WI38 (cell line): ENCODE data around the gene SSR1.
"Not testable (repeated sequence)": the region's sequence is repeated elsewhere in the genome, so short reads cannot be mapped to it uniquely, and the experiment has no call there.

ENCODE experiments used
- H3K4me3 ChIP-seq: 2 replicates; pipeline ENCODE4 v1.5.1; 2011; ENCODE audit warnings: low read depth, mild to moderate bottlenecking, control low read depth, low read length
- TF ChIP-seq, protein P1 (sequence below): IDR thresholded peaks from 2 replicates; pipeline ENCODE4 v1.5.1; 2012; ENCODE audit warnings: low read depth, mild to moderate bottlenecking, control low read depth, low read length

SSR1 gene

GRCh38 chr6:7312616-7313504 is at the start of gene SSR1:
Gene SSR1, minus strand, starts transcription at chr6:7313199. Its CDS starts 79 bp downstream, at chr6:7313120.
- TF ChIP-seq, protein P1, sequence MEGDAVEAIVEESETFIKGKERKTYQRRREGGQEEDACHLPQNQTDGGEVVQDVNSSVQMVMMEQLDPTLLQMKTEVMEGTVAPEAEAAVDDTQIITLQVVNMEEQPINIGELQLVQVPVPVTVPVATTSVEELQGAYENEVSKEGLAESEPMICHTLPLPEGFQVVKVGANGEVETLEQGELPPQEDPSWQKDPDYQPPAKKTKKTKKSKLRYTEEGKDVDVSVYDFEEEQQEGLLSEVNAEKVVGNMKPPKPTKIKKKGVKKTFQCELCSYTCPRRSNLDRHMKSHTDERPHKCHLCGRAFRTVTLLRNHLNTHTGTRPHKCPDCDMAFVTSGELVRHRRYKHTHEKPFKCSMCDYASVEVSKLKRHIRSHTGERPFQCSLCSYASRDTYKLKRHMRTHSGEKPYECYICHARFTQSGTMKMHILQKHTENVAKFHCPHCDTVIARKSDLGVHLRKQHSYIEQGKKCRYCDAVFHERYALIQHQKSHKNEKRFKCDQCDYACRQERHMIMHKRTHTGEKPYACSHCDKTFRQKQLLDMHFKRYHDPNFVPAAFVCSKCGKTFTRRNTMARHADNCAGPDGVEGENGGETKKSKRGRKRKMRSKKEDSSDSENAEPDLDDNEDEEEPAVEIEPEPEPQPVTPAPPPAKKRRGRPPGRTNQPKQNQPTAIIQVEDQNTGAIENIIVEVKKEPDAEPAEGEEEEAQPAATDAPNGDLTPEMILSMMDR = no peak
- peak within 1 kb of the TSS; percentile 96 for H3K4me3 ChIP-seq

DNA sequence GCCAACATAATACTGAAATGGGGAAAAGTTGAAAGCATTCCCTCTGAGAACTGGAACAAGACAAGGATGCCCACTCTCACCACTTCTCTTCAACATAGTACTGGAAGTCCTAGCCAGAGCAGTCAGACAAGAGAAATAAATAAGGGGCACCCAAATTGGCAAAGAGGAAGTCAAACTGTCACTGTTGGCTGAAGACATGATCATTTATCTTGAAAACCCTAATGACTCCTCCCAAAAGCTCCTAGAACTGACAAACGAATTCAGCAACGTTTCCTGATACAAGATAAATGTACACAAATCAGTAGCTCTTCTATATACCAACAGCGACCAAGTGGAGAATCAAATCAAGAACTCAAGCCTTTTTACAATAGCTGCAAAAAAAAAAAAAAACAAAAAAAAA is 38.9 kb upstream of the SSR1 start:
- H3K4me3 ChIP-seq = not testable (repeated sequence)

DNA sequence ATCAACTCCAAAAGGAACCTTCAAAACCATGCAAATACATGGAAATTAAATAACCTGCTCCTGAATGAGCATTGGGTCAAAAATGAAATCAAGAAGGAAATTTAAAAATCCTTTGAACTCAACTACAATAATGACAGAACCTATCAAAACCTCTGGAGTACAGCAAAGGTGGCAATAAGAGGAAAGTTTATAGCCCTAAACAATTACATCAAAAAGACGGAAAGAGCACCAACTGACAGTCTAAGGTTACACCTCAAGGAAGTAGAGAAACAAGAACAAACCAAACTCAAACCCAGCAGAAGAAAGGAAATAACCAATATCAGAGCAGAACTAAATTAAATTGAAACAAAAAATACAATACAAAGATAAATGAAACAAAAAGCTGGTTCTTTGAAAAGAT is 37.6 kb upstream of the SSR1 start:
- H3K4me3 ChIP-seq = not testable (repeated sequence)

DNA sequence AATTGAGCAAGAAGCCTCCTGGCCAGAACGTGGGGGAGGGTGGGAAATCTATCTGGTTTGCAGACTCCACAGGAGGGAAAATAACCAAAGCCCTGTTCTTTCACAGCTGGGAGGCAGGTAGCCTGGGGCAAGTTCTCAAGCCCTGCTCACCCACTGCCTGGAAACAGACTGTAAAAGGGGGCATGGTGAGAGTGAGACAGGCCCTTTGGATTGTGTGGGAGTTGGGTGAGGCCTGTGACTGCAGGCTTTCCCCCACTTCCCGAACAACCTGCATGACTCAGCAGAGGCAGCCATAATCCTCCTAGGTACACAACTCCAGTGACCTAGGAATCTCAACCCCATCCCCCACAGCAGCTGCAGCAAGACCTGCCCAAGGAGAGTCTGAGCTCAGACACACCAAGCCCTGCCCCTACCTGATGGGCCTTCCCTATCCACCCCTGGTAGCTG is 34.6 kb upstream of the SSR1 start:
- H3K4me3 ChIP-seq = not testable (repeated sequence)

DNA sequence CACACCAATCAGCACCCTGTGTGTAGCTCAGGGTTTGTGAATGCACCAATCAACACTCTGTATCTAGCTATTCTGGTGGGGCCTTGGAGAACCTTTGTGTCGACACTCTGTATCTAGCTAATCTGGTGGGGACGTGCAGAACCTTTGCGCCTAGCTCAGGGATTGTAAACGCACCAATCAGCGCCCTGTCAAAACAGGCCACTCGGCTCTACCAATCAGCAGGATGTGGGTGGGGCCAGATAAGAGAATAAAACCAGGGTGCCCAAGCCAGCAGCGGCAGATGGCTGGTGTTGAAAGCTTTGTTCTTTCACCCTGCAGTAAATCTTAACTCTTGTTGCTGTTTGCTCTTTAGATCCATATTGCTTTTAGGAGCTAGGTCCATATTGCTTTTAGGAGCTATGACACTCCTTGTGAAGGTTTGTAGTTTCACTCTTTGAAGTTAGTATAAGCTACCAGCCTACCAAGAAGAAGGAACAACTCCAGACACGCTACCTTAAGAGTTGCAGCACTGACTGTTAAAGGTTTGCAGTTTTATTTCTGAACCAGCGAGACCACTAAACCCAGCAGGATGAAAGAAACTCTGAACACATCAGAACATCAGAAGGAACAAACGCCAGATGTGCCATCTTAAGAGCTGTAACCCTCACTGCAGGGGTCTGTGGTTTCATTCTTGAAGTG is 31.9 kb upstream of the SSR1 start:
- not testable (repeated sequence) for H3K4me3 ChIP-seq

DNA sequence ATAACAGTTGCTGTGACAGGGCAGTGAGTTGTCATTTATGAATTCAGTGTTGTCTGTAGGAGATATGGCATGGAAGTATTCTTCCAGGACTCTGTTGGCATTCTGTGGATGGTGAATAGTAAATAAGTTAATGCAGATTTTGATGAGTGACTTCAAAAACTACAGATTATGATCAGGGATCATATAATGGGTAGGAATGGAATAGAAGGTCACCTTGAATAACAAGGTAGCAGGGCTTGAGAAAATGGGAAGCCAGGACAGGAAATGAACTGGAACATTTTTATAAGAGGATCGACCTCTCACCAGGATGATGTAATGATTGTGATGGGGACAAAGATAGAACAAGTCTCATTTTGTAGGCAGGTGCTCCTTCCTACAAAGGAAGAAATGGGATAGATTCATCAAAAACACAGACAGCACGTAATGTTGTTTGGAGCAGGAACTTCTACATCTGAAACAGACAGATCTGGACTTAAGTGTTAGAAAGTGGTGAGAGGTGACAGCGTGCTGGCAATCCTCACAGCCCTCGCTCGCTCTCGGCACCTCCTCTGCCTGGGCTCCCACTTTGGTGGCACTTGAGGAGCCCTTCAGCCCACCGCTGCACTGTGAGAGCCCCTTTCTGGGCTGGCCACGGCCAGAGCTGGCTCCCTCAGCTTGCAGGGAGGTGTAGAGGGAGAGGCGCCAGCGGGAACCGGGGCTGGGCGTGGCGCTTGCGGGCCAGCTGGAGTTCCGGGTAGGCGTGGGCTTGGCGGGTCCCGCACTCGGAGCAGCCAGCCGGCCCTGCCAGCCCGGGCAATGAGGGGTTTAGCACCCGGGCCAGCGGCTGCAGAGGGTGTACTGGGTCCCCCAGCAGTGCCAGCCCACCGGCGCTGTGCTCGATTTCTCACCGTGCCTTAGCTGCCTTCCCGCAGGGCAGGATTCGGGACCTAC is 30.8 kb upstream of the SSR1 start:
- TF ChIP-seq, protein P1 = no peak
- no peak overlapping the region for H3K4me3 ChIP-seq

- TF ChIP-seq, protein P1 = no peak
- no peak overlapping the region for H3K4me3 ChIP-seq
Observed at GRCh38 chr6:7341989-7342742, 29.2 kb upstream of the SSR1 start.

- no peak overlapping the region for H3K4me3 ChIP-seq
- TF ChIP-seq, protein P1 = no peak
Observed at GRCh38 chr6:7341271-7341670, 28.3 kb upstream of the SSR1 start.

- not testable (repeated sequence) for H3K4me3 ChIP-seq
Observed at GRCh38 chr6:7339007-7339732, 26.2 kb upstream of the SSR1 start.
